Activated CD8-positive, alpha-beta memory T cell treated with anti-CD3 and anti-CD28 coated beads, Interleukin-2, amount 50 U/mL, for 24 hours (primary cell): ENCODE measurements around the gene GRB10.
"Not testable (repeated sequence)": the region's sequence is repeated elsewhere in the genome, so short reads cannot be mapped to it uniquely, and the experiment has no call there.

Source experiments
- DNase-seq: peaks from one replicate; pipeline ENCODE4 v3.0.0-alpha.2; 2020; ENCODE audit errors: extremely low read depth

GRB10 gene

DNA sequence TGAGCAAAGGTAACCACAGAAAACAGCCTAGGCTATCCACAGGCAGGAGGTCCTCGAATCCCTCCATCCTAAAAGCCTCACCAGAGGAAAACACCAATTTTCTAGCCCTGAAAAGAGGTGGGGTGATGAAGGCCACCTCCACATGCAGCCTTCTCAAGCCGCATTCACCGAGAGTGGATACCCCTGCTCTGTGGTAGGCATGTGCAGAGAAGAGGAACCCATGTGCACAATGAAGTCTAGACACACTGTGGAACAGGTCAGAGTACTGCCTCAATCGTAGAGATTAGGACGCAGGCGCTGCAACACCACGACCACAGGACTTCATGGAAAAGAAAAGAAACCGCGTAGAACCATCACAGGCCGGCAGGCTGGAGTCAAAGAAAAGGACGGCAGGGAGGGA, 38.8 kb downstream of the GRB10 start:
- no peak for DNase-seq

DNA sequence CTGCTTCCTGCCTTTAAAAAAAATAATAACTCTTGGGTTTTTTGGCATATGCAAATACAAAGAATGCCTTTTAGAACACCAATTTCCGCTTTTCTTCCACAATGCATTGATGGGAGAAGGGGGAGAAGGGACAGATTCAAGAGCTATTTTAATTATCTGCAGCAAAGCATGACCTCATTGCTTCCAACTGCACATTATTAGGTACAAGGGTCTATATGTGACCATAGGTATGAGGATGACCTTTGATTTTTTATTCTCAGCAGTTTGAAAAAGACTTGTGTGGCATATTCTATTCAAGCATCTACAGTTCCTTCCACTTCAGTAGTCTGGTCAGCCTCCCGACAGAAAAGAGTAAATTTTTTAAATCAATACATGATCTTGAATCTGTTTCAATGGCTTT, 39.7 kb downstream of the GRB10 start:
- DNase-seq = no peak

DNA sequence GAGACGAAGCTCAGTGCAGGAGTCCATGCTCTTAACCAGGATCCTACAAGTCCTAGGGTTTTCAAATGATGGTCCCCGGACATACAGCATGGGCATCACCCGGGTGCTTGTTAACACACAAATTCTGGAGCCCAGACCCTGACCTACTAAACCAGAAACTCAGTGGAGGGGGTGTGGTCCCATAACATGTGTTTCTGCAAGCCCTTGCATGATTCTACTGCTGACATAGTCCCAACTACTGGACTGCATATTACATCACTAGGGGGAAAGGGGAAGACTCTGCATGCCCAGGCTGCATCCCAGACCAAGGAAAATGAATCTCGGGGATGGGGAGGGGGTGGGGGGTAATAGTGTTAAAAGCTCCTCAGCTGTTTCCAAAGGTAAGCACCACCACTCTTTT, 40.3 kb downstream of the GRB10 start:
- DNase-seq = no peak

DNA sequence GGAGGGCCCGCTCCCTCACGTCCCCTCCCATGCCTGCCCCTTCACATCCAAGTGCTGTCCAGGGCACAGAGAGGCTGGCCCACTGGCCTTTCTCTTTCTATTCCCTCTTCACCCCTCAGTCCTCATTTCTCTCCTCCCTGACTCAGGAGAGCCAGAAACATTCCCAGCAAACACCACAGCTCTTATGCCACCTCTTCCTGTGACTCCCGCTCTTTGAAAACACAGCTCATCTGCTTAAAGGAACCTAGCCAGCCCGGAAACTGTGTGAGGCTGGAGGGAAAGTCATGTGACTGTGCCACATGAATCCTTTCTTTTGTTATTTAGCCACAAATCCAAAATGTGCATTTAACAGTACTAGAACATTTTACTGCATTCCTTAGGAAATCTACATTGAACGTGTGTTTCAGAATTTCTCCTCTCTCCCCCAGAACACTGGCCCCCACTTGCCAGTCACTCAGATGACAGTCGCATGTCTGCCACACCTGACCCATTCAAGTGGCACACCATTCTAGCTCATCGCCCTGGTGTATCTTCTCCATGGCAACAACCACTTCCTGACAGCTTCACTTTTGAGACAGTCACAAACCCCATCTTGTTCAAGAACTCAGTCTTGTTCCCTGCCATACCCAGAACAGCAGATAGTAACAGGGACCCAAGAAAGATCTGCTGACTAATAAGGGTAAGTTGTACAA, 42.8 kb downstream of the GRB10 start:
- DNase-seq = peak; percentile 3

DNA sequence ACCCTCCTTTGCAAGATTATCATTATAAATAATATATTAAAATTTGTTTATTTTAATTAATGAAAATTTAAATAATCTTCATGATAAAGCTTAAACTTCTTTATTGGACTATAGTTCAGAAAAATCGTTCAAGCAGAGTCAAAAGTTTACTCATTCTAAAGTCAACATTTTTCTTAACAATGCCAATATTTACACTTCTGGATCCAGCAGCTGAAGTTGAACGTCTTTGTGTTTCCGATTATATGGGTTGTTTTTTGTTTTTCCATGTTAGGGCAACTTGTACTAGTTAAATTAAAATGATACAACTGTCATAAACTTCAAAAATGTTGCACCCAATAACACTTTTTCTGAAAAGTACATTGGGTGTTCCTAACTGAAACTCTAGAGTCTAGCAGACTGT, 43.8 kb downstream of the GRB10 start:
- no peak for DNase-seq

DNA sequence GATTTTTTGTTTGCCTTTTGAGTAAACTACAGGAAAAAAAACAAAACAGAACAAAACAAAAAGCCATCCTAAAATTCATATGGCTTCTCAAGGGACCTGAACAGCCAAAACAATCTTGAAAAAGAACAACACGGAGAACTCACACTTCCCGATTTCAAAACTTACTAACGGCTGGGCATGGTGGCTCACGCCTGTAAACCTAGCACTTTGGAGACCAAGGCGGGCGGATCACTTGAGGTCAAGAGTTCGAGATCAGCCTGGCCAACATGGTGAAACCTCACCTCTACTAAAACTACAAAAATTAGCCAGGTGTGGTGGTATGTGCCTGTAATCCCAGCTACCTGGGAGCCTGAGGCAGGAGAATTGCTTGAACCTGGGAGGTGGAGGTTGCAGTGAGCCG, 46.9 kb downstream of the GRB10 start:
- DNase-seq = not testable (repeated sequence)

DNA sequence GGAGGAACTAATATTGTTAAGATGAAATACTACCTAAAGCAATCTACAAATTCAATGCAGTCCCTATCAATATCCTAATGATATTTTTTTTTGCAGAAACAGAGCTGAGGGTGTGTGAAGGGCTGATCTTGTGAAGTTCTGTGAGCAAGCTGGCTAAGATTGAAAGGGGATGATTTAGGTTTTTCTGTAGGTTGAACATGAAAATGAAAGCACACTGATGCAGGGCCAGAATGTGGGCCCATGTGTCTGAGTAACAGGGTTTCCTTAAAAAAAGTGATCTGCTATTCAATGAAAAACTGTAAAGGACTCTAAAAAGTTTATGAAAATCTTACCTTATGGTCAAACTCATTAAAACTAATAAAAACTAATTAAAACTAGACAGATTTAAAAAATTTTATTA, 47.4 kb downstream of the GRB10 start:
- DNase-seq = no peak

DNA sequence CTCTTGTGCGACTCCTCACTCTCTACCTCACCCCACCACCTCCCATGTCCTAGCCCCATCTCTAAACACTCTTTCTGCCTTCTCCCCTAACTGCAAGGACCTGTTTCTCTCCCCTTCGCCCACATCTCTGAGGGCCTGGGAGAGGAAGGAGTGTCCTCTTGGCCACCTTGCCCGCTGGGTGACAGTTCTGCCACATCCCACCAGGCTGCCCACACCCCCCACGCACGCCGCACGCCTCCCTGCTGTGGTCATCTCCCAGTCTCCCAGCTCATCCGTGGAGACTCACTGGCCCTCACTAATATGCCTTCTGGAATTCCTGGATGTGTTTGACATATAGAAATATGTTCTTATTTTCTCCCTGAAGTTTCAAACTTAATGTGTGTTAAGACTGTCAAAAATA, 48.5 kb downstream of the GRB10 start:
- DNase-seq = no peak

DNA sequence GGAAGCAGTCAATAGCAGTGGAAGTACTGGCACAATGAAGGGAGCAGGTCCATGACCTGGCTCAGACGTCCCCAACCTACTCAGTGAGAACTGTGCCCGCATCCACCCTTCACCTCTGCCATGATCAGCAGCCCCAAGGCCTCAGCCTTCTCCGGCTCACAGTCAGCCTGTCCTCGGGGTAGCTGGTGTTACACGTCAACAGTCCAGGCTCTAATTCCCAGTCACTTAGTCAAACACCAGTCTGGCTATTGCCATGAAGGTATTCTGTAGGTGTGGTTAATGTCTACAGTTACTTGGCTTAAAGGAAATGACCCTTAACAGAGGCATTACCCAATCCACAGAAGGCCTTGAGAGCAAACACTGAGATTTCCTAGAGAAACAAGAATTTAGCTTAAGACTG, 49.1 kb downstream of the GRB10 start:
- DNase-seq = no peak

DNA sequence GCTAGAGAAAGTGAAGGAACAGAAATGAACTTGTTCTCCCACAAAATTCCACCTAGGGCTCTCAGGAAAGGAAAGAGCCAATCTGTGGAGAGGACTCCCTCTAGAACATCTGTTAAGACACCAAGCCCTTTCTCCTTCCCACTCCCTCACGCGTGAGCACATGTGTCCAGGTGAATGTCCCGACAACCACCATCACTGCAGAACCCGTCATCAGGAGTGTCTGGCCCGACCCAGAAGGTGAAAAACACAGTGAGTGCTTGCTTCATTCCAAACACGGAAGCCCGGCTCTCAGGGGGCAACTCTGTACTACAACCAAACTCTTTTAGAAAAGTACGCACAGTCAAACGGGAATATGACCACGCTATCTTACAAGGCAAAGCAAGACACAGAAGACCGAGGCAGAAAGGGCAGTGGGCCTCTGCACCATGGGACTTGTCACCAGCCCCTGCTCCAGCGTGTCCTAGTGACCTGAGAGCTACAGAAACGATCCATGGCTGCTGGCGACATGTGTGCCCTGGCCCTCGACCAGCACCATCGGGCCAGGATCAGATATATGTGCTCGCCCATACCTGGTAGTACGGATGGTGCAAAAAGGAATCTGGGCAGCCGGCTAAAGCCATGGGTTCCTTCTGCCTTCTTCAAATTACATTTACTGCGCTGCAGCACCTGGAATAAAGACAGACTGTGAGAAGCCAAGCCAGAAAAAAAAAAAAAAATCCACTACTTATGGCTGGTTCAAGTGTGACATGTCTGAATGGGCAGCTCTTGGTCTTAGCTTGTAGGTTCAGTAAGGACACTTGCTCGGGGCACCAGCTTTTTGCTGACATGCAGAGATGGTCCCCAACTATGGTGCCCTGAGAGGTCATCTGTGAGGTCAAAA, 50.8 kb downstream of the GRB10 start:
- no peak for DNase-seq

DNA sequence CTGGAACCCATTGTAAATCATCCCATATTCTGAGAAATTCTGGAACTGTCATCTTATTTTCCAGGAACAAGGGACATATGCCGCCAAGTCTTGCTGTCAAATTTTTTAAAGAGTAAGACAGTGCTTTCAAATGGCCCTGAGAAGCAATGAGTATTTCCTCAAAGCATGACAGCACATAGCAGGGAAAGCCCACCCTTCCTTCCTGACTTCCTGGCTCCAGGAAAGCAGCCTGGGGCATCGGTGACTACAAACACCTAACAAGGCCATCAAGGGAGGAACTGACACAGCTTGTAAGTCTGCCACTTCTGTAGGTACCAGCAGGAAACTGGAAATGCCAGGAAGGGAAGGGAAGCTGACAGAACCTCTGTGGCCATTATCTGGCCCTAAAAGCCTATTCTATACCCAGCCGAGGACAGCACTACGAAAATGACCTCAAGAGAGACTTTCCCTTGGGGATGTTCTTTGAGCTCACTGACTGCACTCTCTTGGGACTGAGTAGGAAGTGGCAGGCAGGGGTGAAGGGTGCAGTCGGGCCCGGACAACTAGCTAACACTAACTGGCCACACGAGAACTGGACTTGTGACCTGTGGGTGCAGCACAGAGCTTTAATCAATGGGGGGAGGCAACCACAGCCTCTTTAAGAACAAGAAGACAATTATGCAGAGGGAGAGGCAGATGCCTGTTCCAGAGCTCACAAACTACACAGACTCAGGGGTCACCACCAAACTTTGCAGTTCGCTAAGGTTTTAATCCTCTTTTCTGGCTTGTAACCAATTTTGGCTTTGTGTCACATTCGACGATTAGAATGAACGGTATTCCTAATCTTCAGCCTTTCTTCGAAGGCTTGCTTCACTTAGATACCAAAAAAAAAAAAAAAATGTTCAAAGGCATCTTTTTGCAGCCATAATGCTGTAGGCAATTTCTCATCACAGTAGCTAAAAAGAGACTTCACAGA, 52.0 kb downstream of the GRB10 start:
- no peak for DNase-seq

DNA sequence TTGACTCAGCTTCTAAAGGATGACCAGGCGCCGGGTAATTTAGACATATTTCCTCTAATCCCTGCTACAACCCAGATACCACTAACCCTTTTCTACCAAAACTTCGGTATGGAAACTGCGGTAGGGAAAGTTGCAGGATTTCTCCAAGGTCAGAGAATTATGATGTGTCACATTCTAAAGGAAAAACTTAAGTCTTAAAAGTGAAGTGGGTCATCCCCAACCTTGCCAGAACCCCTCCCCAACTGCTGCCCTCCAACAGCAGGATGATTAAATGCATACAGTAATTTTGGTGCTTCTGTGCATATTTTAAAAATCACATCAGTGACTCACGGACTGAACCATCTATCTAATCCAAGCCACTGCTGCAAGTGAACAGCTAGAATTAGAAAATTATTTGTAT, 52.7 kb downstream of the GRB10 start:
- DNase-seq = no peak

DNA sequence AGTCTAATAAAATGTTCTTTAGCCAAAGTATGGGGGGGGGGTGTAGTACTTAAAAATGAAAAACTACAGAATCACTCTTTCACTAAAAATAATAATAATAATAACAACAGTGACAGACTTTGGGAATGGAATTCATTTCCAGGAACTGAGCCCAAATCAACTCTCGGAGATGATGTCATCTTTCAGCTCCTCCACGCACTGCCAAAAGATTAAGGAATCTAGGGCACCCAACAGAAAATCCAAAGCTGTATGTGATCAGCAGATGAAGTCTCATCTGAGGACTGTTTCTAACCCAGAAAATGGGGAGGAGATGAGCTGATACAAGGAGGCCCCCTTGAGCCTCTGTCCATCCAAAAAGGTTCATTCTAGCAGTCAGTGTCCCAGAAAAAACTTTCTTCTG, 54.5 kb downstream of the GRB10 start:
- DNase-seq = no peak

DNA sequence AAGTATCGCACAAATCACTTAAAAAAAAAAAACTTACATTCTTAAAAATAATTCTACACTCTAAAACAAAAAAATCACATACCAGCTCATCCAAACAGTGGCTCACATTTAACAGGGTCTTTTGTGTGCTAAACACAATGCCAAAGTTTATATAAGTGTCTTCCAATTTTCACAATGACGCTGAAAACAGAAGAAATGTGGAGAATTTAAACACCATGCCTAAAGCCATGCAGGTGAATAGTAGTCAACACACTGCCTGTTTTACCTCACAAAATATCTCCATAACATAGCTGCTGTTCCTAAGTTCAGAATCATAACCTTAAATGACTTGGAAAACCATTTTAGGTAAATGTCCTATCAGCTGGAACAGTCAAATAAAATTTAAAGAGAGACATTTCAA, 55.0 kb downstream of the GRB10 start:
- DNase-seq = no peak

DNA sequence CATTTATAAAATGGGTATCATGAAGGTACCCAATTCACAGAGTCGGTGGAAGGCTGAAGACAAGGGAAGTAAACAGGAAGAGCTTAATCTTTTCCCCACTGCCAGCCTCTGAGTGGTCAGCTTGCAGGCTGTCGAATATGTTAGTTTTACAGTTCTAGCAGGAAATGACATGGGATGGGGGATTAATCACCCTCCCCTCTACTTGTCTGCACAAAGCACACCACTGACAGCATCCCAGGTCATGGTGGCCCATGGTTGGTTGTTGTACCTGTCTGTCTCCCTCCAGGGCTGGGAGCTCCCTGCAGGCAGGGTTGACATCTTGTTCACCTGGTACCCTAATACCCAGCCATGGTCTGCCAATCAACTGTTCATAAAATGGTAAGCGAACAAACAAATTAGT, 55.6 kb downstream of the GRB10 start:
- no peak for DNase-seq

DNA sequence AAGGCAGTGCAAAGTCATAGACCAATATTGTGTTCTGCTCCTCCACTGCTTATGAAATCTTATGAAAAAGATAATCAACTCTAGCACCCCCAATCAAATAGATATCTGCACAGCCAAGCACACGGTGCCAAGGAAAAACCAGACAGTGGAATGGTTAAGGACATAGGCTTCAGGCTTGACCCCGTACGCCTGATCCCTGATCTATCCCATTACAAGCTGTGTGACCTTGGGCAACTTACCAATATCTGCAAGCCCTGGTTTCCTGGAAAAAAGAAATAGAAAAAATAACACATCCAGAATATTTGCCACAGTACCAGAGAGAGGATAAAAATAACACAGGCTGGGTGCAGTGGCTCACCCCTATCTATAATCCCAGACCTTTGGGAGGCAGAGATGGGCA, 56.9 kb downstream of the GRB10 start:
- no peak for DNase-seq

DNA sequence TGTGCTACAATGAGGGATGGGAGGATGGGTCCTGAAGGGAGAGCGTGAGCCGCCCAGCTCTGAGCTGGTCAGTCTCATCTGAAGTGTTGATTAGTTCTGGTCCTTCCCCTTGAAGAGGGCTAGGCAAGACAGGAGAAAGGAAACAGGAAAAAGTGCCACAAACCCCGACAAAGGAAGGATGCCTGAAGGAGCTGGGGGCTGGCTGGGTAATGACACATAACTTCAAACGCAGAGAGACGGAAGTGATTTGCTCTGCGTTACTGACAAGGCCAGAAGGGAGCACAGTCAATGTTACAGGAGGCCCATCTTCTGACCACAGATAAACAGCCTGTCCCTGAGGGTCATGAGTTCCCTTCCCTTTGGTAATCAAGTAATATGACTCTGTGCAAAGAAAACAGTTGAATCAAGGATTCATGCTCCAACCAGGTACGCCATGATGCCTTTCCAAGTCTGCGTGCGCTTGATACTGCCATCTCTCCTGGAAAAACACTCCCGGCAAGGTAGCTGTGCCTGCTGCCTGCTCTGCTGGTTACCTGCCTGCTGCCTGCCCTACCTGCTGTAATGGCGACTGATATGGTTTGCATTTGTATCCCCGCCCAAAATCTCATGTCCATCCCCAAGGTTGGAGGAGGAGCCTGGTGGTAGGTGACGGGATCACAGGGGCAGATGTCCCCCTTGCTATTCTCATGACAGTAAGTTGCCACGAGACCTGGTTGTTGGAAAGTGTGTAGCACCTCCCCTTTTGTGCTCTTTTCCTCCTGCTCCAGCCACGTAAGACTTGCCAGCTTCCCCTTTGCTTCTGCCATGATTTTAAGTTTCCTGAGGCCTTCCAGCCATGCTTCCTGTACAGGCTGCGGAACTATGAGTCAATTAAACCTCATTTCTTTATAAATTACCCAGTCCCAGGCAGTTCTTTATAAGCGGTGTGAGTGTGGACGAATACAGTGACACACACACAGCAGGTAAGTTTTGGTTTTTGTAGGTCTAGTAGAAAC, 57.9 kb downstream of the GRB10 start:
- no peak for DNase-seq

DNA sequence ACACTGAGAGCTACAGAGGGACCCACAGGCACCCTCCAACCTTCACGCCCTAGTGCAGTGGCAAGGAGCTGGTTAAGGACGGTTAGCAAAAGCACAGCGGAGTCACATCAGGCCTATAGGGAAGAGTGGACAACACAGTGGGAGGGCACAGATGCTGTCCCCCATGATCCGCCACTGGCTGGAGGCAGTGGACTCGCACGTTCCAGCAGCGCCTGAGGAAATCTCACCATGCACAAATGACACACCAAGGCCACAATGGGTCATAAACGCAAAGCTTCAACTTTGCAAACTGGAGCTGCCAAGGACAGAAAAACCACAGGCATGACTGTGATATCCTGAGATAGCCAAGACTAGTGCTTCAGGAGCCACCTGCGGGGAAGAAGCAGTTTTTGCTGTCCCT, 58.8 kb downstream of the GRB10 start:
- DNase-seq = no peak

DNA sequence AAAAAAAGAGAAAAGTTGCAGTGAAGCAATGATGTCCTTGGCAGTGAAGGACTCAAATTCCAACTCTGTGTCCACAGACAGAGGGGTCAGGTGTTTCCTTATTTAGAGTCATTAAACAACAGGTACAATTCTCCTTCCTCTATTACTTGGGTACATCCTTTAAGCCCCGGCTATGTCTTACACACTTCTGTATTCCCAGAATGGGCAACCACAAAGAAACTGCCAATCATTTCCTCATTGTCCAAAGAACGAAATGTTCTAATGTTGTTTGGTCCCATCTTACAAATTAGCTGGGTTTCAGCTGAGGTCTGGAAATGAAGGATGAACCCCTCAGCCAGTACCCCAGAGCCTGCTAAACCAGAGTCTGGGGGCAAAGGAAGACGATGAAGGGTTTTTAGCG, 59.5 kb downstream of the GRB10 start:
- DNase-seq = no peak

DNA sequence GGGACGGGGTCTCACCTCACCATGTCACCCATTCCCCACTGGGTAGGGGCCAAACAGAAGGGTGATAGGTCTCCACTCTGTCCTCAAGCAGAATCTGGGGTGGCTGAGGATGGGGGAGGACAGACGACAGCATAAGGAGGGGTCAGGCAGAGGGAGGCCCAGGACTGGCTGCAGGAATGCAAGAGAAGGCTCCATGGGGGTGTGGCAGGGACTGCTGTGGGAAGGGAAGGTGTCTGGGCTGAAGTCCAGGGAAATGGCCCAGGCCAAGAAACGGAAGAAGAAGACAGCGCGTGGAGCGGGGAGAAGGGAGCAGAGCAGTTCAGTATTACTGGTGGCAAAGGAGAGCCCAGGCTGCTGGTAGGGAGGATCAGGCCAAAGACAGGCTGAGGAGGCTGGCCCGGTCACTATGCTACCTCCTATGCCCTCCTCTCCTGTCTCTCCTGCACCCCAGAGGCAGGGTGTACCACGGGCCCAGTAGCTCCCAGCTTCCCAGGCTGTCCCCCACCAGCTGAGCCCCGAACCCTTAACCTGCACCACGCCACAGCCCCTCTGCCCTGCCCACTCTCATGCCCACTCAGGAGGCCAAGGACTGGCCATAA, 60.9 kb downstream of the GRB10 start:
- no peak for DNase-seq

DNA sequence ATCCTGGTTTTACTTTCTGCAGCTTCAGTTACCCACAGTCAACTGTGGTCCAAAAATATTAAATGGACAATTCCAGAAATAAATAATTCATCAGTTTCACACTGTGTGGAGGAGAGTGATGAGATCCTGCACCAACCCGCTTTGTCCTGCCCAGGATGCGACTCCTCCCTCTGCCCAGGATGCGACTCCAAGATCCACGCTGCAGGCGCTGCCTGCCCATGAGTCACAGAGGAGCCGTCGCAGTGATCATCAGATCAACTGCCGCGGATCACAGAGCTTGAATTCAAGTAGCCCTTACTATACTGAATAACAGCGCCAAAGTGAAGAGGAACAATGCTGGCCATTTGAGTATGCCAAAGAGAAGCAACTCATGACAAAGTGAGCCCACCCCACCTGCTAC, 61.5 kb downstream of the GRB10 start:
- DNase-seq = no peak
